Transverse colon (tissue), 4 donors: ENCODE results near the gene PLSCR1. TPM values are rescaled to one million over a fixed set of nuclear protein-coding genes. Genes with fewer than 3 reads are reported as not detected.

Source experiments
- DNase-seq: peaks from one replicate; pipeline ENCODE4 v3.0.0-alpha.2; 2019
- H3K27ac ChIP-seq, 4 donors: fragments of 200-600 bp; sonication (generic); 2 replicates each; pipeline ENCODE4 v1.5.1; 2016 to 2018; ENCODE audit warnings: inconsistent platforms in 4 of 4
- H3K27me3 ChIP-seq: fragments of 200-600 bp; sonication (generic); 2 replicates; pipeline ENCODE4 v1.5.1; 2017; ENCODE audit warnings: inconsistent platforms
- H3K36me3 ChIP-seq, 4 donors: fragments of 200-600 bp; sonication (generic); 2 replicates each; pipeline ENCODE4 v1.5.1; 2017 to 2019; ENCODE audit warnings: inconsistent platforms in 4 of 4
- H3K4me1 ChIP-seq, 4 donors: fragments of 200-600 bp; sonication (generic); 2 replicates each; pipeline ENCODE4 v1.5.1; 2017 to 2020; ENCODE audit warnings: inconsistent platforms in 4 of 4
- H3K4me3 ChIP-seq, 4 donors: fragments of 200-600 bp; sonication (generic); 1 replicate in 1 of 4; 2 replicates in 3 of 4; pipeline versions ENCODE4 v1.5.1 to v1.6.1; 2017 to 2019; ENCODE audit warnings: inconsistent platforms in 4 of 4
- H3K9me3 ChIP-seq, 2 donors: fragments of 200-600 bp; sonication (generic); 2 replicates each; pipeline ENCODE4 v1.5.1; 2017 to 2019; ENCODE audit warnings: inconsistent platforms in 2 of 2
- CTCF ChIP-seq, 5 experiments: fragments of 200-600 bp in 3 of 5; fragments of 450-650 bp in 2 of 5; sonication (generic) in 3 of 5; IDR thresholded peaks; 1 replicate in 2 of 5; 2 replicates in 3 of 5; pipeline ENCODE4 v1.5.1; 2016 to 2017; ENCODE audit warnings: antibody characterized with exemption in 5 of 5, inconsistent platforms in 3 of 5, mild to moderate bottlenecking in 2 of 5, moderate library complexity in 1 of 5
- EP300 ChIP-seq: sonication (generic); formaldehyde crosslinking; IDR thresholded peaks from one replicate; pipeline ENCODE4 v1.6.1; 2017; ENCODE audit warnings: antibody characterized with exemption, low read depth
- POLR2A ChIP-seq: fragments of 450-650 bp; IDR thresholded peaks from one replicate; pipeline ENCODE4 v1.6.1; 2016; ENCODE audit warnings: antibody characterized with exemption, mild to moderate bottlenecking, moderate library complexity
- POLR2AphosphoS5 ChIP-seq, 3 donors: sonication (generic); formaldehyde crosslinking; IDR thresholded peaks; one replicate each; pipeline ENCODE4 v1.6.1; 2016; ENCODE audit warnings: antibody characterized with exemption in 3 of 3
- WGBS, 2 donors: methylation state at CpG; one replicate each; pipeline ENCODE4 v1.1.5; 2018; ENCODE audit warnings: low coverage in 1 of 2; 5-methylcytosine and 5-hydroxymethylcytosine counted together
- in situ Hi-C, 4 donors: fragments of 200-750 bp; cut with MboI; loops; one replicate each; pipeline versions ENCODE4 v1.15.0 to v1.15.1; 2017; ENCODE audit warnings: low sequenced_read_pairs in 3 of 4, low pct_ligation_motif_present in 1 of 4, low pct_unique_long_range_greater_than_20kb in 1 of 4
- intact Hi-C: fragments of 100-400 bp; cut with DNase I; formaldehyde crosslinking; loops from one replicate; pipeline ENCODE4 v1.15.1; 2023; ENCODE audit warnings: low total_unique reads
- total RNA-seq, 4 donors: library from RNA; depleted of rRNA; stranded (reverse); fragments of >200 nt; gene quantifications; one replicate each; pipeline ENCODE4 v1.1.0, GENCODE V29; 2016

PLSCR1 gene
- total RNA-seq, 4 donors from 2014 or later, result 101 to 333 (median 214) TPM

GRCh38 chr3:146532406-146532805 is 12.0 kb downstream of the PLSCR1 start:
- H3K4me1 ChIP-seq, result peaks cover 0 to 15% (median 8%) of the 10 kb centered on the region in 4 donors
- H3K27me3 ChIP-seq, result no peaks in the 10 kb centered on the region
- DNase-seq, result no peak
- in situ Hi-C loops, result no loop called here
- intact Hi-C loops, result no loop called here
- H3K27ac ChIP-seq, result no peak overlapping the region
- WGBS, 2 donors, result 75% methylated on average over 2 of the region's 2 CpGs; no CpG with 5 or more reads in 1 of the 2 donors
- H3K9me3 ChIP-seq, result no peaks in the 10 kb centered on the region
- TF ChIP-seq EP300 (no peak), POLR2AphosphoS5 (IDR thresholded peaks at IDR 0.05) (no peak), POLR2A (no peak), CTCF (IDR thresholded peaks at IDR 0.05) (no peak)
- peaks cover 0 to 37% (median 7%) of the 10 kb centered on the region in 4 donors for H3K36me3 ChIP-seq
- H3K4me3 ChIP-seq, result no peak overlapping the region

- no peak for DNase-seq
- Histone ChIP-seq H3K4me1 (peaks cover 0 to 3% (median 0%) of the 10 kb centered on the region in 4 donors), H3K27ac (no peak overlapping the region), H3K9me3 (no peaks in the 10 kb centered on the region), H3K36me3 (peaks cover 0 to 45% (median 7%) of the 10 kb centered on the region in 4 donors), H3K27me3 (no peaks in the 10 kb centered on the region), H3K4me3 (no peak overlapping the region)
- in situ Hi-C loops, result no loop called here
- no peak for TF ChIP-seq CTCF (IDR thresholded peaks at IDR 0.05)
- TF ChIP-seq POLR2A, result no peak
- TF ChIP-seq POLR2AphosphoS5 (IDR thresholded peaks at IDR 0.05), result no peak
- TF ChIP-seq EP300, result no peak
- intact Hi-C loops, result no loop called here
- 73 to 75% methylated on average over 2 of the region's 2 CpGs for WGBS, 2 donors
Observed at GRCh38 chr3:146530609-146531008, 13.8 kb downstream of the PLSCR1 start.

GRCh38 chr3:146529021-146529420 is 15.4 kb downstream of the PLSCR1 start:
- WGBS, 2 donors, result 70 to 80% methylated on average over 2 of the region's 2 CpGs
- H3K4me3 ChIP-seq, result no peak overlapping the region
- TF ChIP-seq POLR2AphosphoS5 (IDR thresholded peaks at IDR 0.05), result no peak
- TF ChIP-seq CTCF (IDR thresholded peaks at IDR 0.05), result no peak
- no peak for TF ChIP-seq EP300
- no peak for TF ChIP-seq POLR2A
- H3K27me3 ChIP-seq, result no peaks in the 10 kb centered on the region
- peaks cover 0 to 3% (median 0%) of the 10 kb centered on the region in 4 donors for H3K4me1 ChIP-seq
- in situ Hi-C loops, result no loop called here
- no peak overlapping the region for H3K27ac ChIP-seq
- no peak for DNase-seq
- intact Hi-C loops, result no loop called here
- H3K36me3 ChIP-seq, result peaks cover 0 to 57% (median 13%) of the 10 kb centered on the region in 4 donors
- no peaks in the 10 kb centered on the region for H3K9me3 ChIP-seq

- 76 to 88% methylated on average over 1 to 2 of the region's 2 CpGs for WGBS, 2 donors
- peaks cover 0 to 42% (median 16%) of the 10 kb centered on the region in 4 donors for H3K36me3 ChIP-seq
- intact Hi-C loops, result no loop called here
Observed at GRCh38 chr3:146524961-146525360, 19.4 kb downstream of the PLSCR1 start.

More at GRCh38 chr3:146524961-146525360, 19.4 kb downstream of the PLSCR1 start:
- no peaks in the 10 kb centered on the region for H3K9me3 ChIP-seq
- in situ Hi-C loops, result no loop called here
- H3K4me3 ChIP-seq, result no peak overlapping the region
- no peak overlapping the region for H3K27ac ChIP-seq
- no peak for TF ChIP-seq EP300
- no peak for TF ChIP-seq CTCF (IDR thresholded peaks at IDR 0.05)
- DNase-seq, result no peak
- H3K4me1 ChIP-seq, result peaks cover 0 to 3% (median 0%) of the 10 kb centered on the region in 4 donors
- no peaks in the 10 kb centered on the region for H3K27me3 ChIP-seq
